Right renal cortex interstitium (tissue), 3 donors: ENCODE measurements around the gene TESK2. TPM values are rescaled to one million over a fixed set of nuclear protein-coding genes. Genes with fewer than 3 reads are reported as not detected.
"Not testable (repeated sequence)": the region's sequence is repeated elsewhere in the genome, so short reads cannot be mapped to it uniquely, and the experiment has no call there.

Experiments used
- DNase-seq, 3 donors: peaks; one replicate each; pipeline ENCODE4 v3.0.0-alpha.2; 2013; ENCODE audit warnings: low read depth in 3 of 3, low spot score in 2 of 3
- polyA plus RNA-seq, 3 donors: library from polyadenylated mRNA; unstranded; fragments of 120-200 nt; gene quantifications; one replicate each; pipeline ENCODE4 v1.2.1, GENCODE V29; 2013; ENCODE audit not compliant: insufficient read length in 3 of 3

Gene TESK2
- polyA plus RNA-seq, 3 donors: 6.1 to 7.8 (median 6.5) TPM

- DNase-seq: no peak
Measured at GRCh38 chr1:45421935-45422334, 69.0 kb downstream of the TESK2 start.

- DNase-seq: no peak
Measured at GRCh38 chr1:45414746-45415145, 76.2 kb downstream of the TESK2 start.

GRCh38 chr1:45412899-45413298 lies 78.1 kb downstream of the TESK2 start:
- no peak for DNase-seq

- no peak for DNase-seq
Measured at GRCh38 chr1:45411510-45411899, 79.5 kb downstream of the TESK2 start.

- no peak for DNase-seq
Measured at GRCh38 chr1:45410850-45411509, 80.0 kb downstream of the TESK2 start.

GRCh38 chr1:45409276-45409675 lies 81.7 kb downstream of the TESK2 start:
- no peak for DNase-seq

GRCh38 chr1:45407629-45408287 lies 83.2 kb downstream of the TESK2 start:
- no peak for DNase-seq

GRCh38 chr1:45405636-45406035 lies 85.3 kb downstream of the TESK2 start:
- DNase-seq: no peak

- DNase-seq: no peak
Measured at GRCh38 chr1:45403718-45404117, 87.2 kb downstream of the TESK2 start.

GRCh38 chr1:45403298-45403697 lies 87.7 kb downstream of the TESK2 start:
- no peak for DNase-seq

GRCh38 chr1:45401524-45401923 lies 89.4 kb downstream of the TESK2 start:
- no peak for DNase-seq

- DNase-seq: no peak
Measured at GRCh38 chr1:45400049-45400448, 90.9 kb downstream of the TESK2 start.

GRCh38 chr1:45397285-45397684 lies 93.7 kb downstream of the TESK2 start:
- DNase-seq: no peak

- DNase-seq: no peak
Measured at GRCh38 chr1:45395582-45395981, 95.4 kb downstream of the TESK2 start.

- DNase-seq: no peak
Measured at GRCh38 chr1:45395051-45395450, 95.9 kb downstream of the TESK2 start.

- DNase-seq: no peak
Measured at GRCh38 chr1:45394342-45394741, 96.6 kb downstream of the TESK2 start.

- DNase-seq: no peak
Measured at GRCh38 chr1:45393718-45394302, 97.2 kb downstream of the TESK2 start.

GRCh38 chr1:45386219-45386618 lies 104.7 kb downstream of the TESK2 start:
- DNase-seq: no peak

GRCh38 chr1:45385302-45385701 lies 105.7 kb downstream of the TESK2 start:
- no peak for DNase-seq

GRCh38 chr1:45384213-45384612 lies 106.8 kb downstream of the TESK2 start:
- not testable (repeated sequence) for DNase-seq

GRCh38 chr1:45383191-45383590 lies 107.8 kb downstream of the TESK2 start:
- no peak for DNase-seq

- no peak for DNase-seq
Measured at GRCh38 chr1:45381243-45381642, 109.7 kb downstream of the TESK2 start.
